HepG2 (cell line): ENCODE results near the gene NUDT3. TPM values are rescaled to one million over a fixed set of nuclear protein-coding genes. Genes with fewer than 3 reads are reported as not detected.
"Not testable (repeated sequence)": the region's sequence is repeated elsewhere in the genome, so short reads cannot be mapped to it uniquely, and the experiment has no call there.

Experiments
- ATAC-seq: fragments of 200-7000 bp; cut with Tn5 transposase; 3 replicates; pipeline ENCODE4 v1.9.1; 2020; ENCODE audit warnings: mild to moderate bottlenecking, moderate library complexity
- BruUV-seq: library from RNA; stranded (reverse); fragments of 400-500 nt; replicated peaks from 2 replicates; lab custom pipeline; 2021; lab: Mats Ljungman, UMichigan
- CTCF ChIA-PET: fragments of 300-600 bp; formaldehyde crosslinking; extraction: SDS; loops from one replicate; lab custom pipeline; 2021; ENCODE audit warnings: low total read pairs, inconsistent platforms, low intra/inter-chr PET ratio; lab: Yijun Ruan, JAX
- POLR2A ChIA-PET: fragments of 350-600 bp; sonication (Branson Sonifier 250); formaldehyde crosslinking; loops from one replicate; lab custom pipeline; 2020; ENCODE audit warnings: antibody characterized with exemption, inconsistent platforms; lab: Yijun Ruan, JAX
- DNase-seq: peaks from one replicate; pipeline ENCODE4 v3.0.0-alpha.2; 2015; ENCODE audit warnings: low spot score
- FAIRE-seq: peaks from 3 replicates; lab custom pipeline; 2011; peaks lifted over from hg19 to GRCh38; lab: Jason Lieb, UNC
- H2AFZ ChIP-seq: one replicate; pipeline ENCODE4 v1.6.1; 2011; ENCODE audit warnings: low read length, inconsistent platforms
- H3K27ac ChIP-seq: fragments of 300-600 bp; 3 replicates; pipeline ENCODE4 v1.8.0; 2011; ENCODE audit warnings: mixed run types, mild to moderate bottlenecking, mixed read lengths, low read length, inconsistent platforms; ENCODE audit not compliant: insufficient read depth; ENCODE audit errors: extremely low read length
- H3K27me3 ChIP-seq, 2 experiments: fragments of 200-600 bp in 1 of 2; 2 replicates in 1 of 2; 3 replicates in 1 of 2; pipeline versions ENCODE4 v1.6.0 to v1.8.0; 2011; ENCODE audit warnings: low read length in 2 of 2, mild to moderate bottlenecking in 2 of 2, moderate library complexity in 2 of 2, inconsistent platforms in 1 of 2; ENCODE audit not compliant: insufficient read depth in 2 of 2, control insufficient read depth in 1 of 2
- H3K36me3 ChIP-seq, 2 experiments: fragments of 200-600 bp in 1 of 2; replicated peaks in 1 of 2; 2 replicates in 1 of 2; 3 replicates in 1 of 2; pipeline versions ENCODE4 v1.5.1 to v1.8.0; 2011; ENCODE audit warnings: low read length in 2 of 2, inconsistent platforms in 1 of 2; ENCODE audit not compliant: insufficient read depth in 2 of 2, control insufficient read depth in 1 of 2
- H3K4me1 ChIP-seq: 2 replicates; pipeline ENCODE4 v1.5.1; 2012; ENCODE audit warnings: low read length, inconsistent platforms; ENCODE audit not compliant: insufficient read depth
- H3K4me2 ChIP-seq: 2 replicates; pipeline ENCODE4 v1.6.0; 2011; ENCODE audit warnings: low read depth, low read length, inconsistent platforms
- H3K4me3 ChIP-seq, 3 experiments: fragments of 200-600 bp in 1 of 3; sonication (generic), shearing (Covaris generic) in 1 of 3; replicated peaks in 1 of 3; 2 replicates each; pipeline ENCODE4 v1.5.1; 2011 to 2016; ENCODE audit warnings: low read length in 3 of 3, inconsistent platforms in 2 of 3, low read depth in 2 of 3, mild to moderate bottlenecking in 2 of 3, control low read depth in 1 of 3, mixed read lengths in 1 of 3; ENCODE audit not compliant: insufficient read depth in 1 of 3
- H3K79me2 ChIP-seq: one replicate; pipeline ENCODE4 v1.6.1; 2011; ENCODE audit warnings: low read length, inconsistent platforms; ENCODE audit not compliant: insufficient read depth
- H3K9ac ChIP-seq: 2 replicates; pipeline ENCODE4 v1.6.0; 2011; ENCODE audit warnings: mild to moderate bottlenecking, low read depth, low read length, inconsistent platforms; ENCODE audit not compliant: insufficient read depth
- H3K9me3 ChIP-seq: 2 replicates; pipeline ENCODE4 v1.5.1; 2012; ENCODE audit warnings: mild to moderate bottlenecking, low read length
- H4K20me1 ChIP-seq: 2 replicates; pipeline ENCODE4 v1.6.0; 2011; ENCODE audit warnings: inconsistent platforms, mild to moderate bottlenecking, low read length, moderate library complexity; ENCODE audit not compliant: insufficient read depth
- KDM5A ChIP-seq: fragments of 200-600 bp; sonication (generic); IDR thresholded peaks from 2 replicates; pipeline ENCODE4 v1.7.0; 2018; ENCODE audit warnings: antibody characterized with exemption, mild to moderate bottlenecking, low read length, borderline replicate concordance
- ZBTB2 ChIP-seq: sonication (generic); formaldehyde crosslinking; IDR thresholded peaks from 2 replicates; pipeline ENCODE4 v1.8.0; 2022; ENCODE audit warnings: low read depth, missing genetic modification reagents
- ZBTB33 ChIP-seq: sonication (generic); formaldehyde crosslinking; IDR thresholded peaks from 2 replicates; pipeline ENCODE4 v1.4.0; 2020; ENCODE audit warnings: missing genetic modification reagents
- ZNF121 ChIP-seq: sonication (generic); formaldehyde crosslinking; IDR thresholded peaks from 2 replicates; pipeline ENCODE4 v1.5.0; 2020; ENCODE audit warnings: mild to moderate bottlenecking, missing genetic modification reagents
- WGBS: methylation state at CpG from one replicate; pipeline ENCODE4 v1.1.6; 2017; ENCODE audit warnings: low lambda C conversion rate; 5-methylcytosine and 5-hydroxymethylcytosine counted together
- in situ Hi-C: cut with HindIII; loops from 2 replicates; pipeline ENCODE4 v1.10.0; 2017; ENCODE audit warnings: low pct_unique_long_range_greater_than_20kb; ENCODE audit not compliant: extremely low pct_ligation_motif_present
- intact Hi-C: fragments of 100-400 bp; cut with micrococcal nuclease; formaldehyde crosslinking; loops from one replicate; pipeline ENCODE4 v1.10.0; 2022; ENCODE audit not compliant: unreplicated experiment
- polyA plus RNA-seq, 8 experiments: library from polyadenylated mRNA; depleted of rRNA in 3 of 8; stranded (reverse) in 7 of 8; unstranded in 1 of 8; fragments of >200 nt; fragmentation: Illumina TruSeq in 4 of 8; extraction: Trizol in 4 of 8; gene quantifications; 2 replicates each; pipeline versions ENCODE4 v1.2.1 to v1.2.3, GENCODE V29; 2011 to 2016; ENCODE audit warnings: low read depth in 4 of 8, missing spikeins in 1 of 8, mixed read lengths in 1 of 8; ENCODE audit not compliant: insufficient read depth in 1 of 8
- total RNA-seq, 5 experiments: library from RNA; depleted of rRNA; stranded (reverse); fragments of >200 nt; fragmentation: Illumina TruSeq; extraction: Trizol; gene quantifications; 2 replicates each; pipeline ENCODE4 v1.2.3, GENCODE V29; 2016; ENCODE audit warnings: low read depth in 1 of 5
- TF ChIP-seq, protein P1 (sequence below): sonication (generic); formaldehyde crosslinking; IDR thresholded peaks from 2 replicates; pipeline ENCODE4 v1.8.1; 2023; ENCODE audit warnings: mild to moderate bottlenecking, missing genetic modification reagents

Gene NUDT3
- total and polyA plus RNA-seq, 2 of the 13 experiments (the other 11 are each of a cell fraction or from before 2014, with no cell fraction given): 20.2 to 20.6 TPM

- ATAC-seq: no peak
- in situ Hi-C loops (no loop called here), intact Hi-C loops (no loop called here)
- Histone ChIP-seq H3K4me2 (no peak overlapping the region), H3K27me3 (no peaks in the 10 kb centered on the region), H3K9ac (no peak overlapping the region), H3K4me3 (no peak overlapping the region), H3K79me2 (no peaks in the 10 kb centered on the region), H3K4me1 (0 out of 2 replicates have a peak, but pooled peaks cover 12% of the 10 kb centered on the region), H3K27ac (no peak overlapping the region), H3K9me3 (no peaks in the 10 kb centered on the region), H4K20me1 (no peaks in the 10 kb centered on the region), H3K36me3 (no peaks in the 10 kb centered on the region), H2AFZ (no peak overlapping the region)
- 72% methylated on average over 2 of the region's 2 CpGs for WGBS
- DNase-seq: no peak
- ChIA-PET CTCF (no interaction called here), POLR2A (no interaction called here)
- peak; percentile 63 for TF ChIP-seq ZNF121 (CRISPR knock-in tag)
- TF ChIP-seq ZBTB2: no peak
- TF ChIP-seq, protein P1, sequence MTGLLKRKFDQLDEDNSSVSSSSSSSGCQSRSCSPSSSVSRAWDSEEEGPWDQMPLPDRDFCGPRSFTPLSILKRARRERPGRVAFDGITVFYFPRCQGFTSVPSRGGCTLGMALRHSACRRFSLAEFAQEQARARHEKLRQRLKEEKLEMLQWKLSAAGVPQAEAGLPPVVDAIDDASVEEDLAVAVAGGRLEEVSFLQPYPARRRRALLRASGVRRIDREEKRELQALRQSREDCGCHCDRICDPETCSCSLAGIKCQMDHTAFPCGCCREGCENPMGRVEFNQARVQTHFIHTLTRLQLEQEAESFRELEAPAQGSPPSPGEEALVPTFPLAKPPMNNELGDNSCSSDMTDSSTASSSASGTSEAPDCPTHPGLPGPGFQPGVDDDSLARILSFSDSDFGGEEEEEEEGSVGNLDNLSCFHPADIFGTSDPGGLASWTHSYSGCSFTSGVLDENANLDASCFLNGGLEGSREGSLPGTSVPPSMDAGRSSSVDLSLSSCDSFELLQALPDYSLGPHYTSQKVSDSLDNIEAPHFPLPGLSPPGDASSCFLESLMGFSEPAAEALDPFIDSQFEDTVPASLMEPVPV: no peak
- TF ChIP-seq KDM5A: no peak
- FAIRE-seq: no peak
- no TSS peak for BruUV-seq
These were observed 124.7 kb downstream of the NUDT3 start for GRCh38 chr6:34267746-34268145.

GRCh38 chr6:34263484-34263883, 129.0 kb downstream of the NUDT3 start:
- H2AFZ ChIP-seq, FAIRE-seq, H3K27me3 ChIP-seq, H3K27ac ChIP-seq, POLR2A ChIA-PET, H3K4me1 ChIP-seq, ATAC-seq, DNase-seq, in situ Hi-C loops, intact Hi-C loops, H3K9me3 ChIP-seq, H3K79me2 ChIP-seq, H3K4me2 ChIP-seq, H3K4me3 ChIP-seq, CTCF ChIA-PET, H3K9ac ChIP-seq, H3K36me3 ChIP-seq, H4K20me1 ChIP-seq, BruUV-seq: not testable (repeated sequence)
- peak; percentile 16; the same call in 1 of the 2 replicates for TF ChIP-seq ZBTB33 (CRISPR knock-in tag)
- 90% methylated on average over 23 of the region's 23 CpGs for WGBS
